Chondrocyte (in vitro differentiated cells): ENCODE measurements around the gene RNF166. TPM values are rescaled to one million over a fixed set of nuclear protein-coding genes. Genes with fewer than 3 reads are reported as not detected.

Experiments used
- DNase-seq: peaks from one replicate; pipeline ENCODE4 v3.0.0; 2021; ENCODE audit warnings: mixed read lengths, low spot score
- H3K27ac Mint-ChIP-seq: one replicate; pipeline ENCODE4 v1.8.0; 2021; ENCODE audit warnings: mild to moderate bottlenecking, moderate library complexity, mixed read lengths; ENCODE audit not compliant: unreplicated experiment
- H3K27me3 Mint-ChIP-seq: 2 replicates; pipeline ENCODE4 v1.8.0; 2021; ENCODE audit warnings: low read depth, mixed read lengths
- H3K36me3 Mint-ChIP-seq: 2 replicates; pipeline ENCODE4 v1.8.0; 2021; ENCODE audit warnings: low read depth, mixed read lengths
- H3K4me1 Mint-ChIP-seq: 2 replicates; pipeline ENCODE4 v1.8.0; 2021; ENCODE audit warnings: low read depth, mild to moderate bottlenecking, mixed read lengths
- H3K4me3 Mint-ChIP-seq: one replicate; pipeline ENCODE4 v1.8.0; 2021; ENCODE audit warnings: mild to moderate bottlenecking, moderate library complexity, mixed read lengths; ENCODE audit not compliant: unreplicated experiment
- H3K9me3 Mint-ChIP-seq: 2 replicates; pipeline ENCODE4 v1.8.0; 2021; ENCODE audit warnings: low read depth, mixed read lengths
- CTCF ChIP-seq: fragments of 200-600 bp; sonication (generic); IDR thresholded peaks from 2 replicates; pipeline ENCODE4 v1.5.0; 2021; ENCODE audit warnings: antibody characterized with exemption, mild to moderate bottlenecking, moderate library complexity
- total RNA-seq: library from RNA; stranded (reverse); gene quantifications from 3 replicates; pipeline ENCODE4 v1.2.1, GENCODE V29; 2021

The RNF166 gene
- total RNA-seq, 1 donor from 2014 or later, result 12.8 TPM

- H3K27ac Mint-ChIP-seq, result no peak overlapping the region
- H3K36me3 Mint-ChIP-seq, result peaks cover 1% of the 10 kb centered on the region
- DNase-seq, result no peak
- no peak for TF ChIP-seq CTCF
- H3K9me3 Mint-ChIP-seq, result no peaks in the 10 kb centered on the region
- peaks cover 2% of the 10 kb centered on the region for H3K4me1 Mint-ChIP-seq
- H3K27me3 Mint-ChIP-seq, result peaks cover 21% of the 10 kb centered on the region
- H3K4me3 Mint-ChIP-seq, result no peak overlapping the region
Observed at GRCh38 chr16:88681709-88682451, 24.3 kb downstream of the RNF166 start.

- peaks cover 1% of the 10 kb centered on the region for H3K36me3 Mint-ChIP-seq
- no peak overlapping the region for H3K4me3 Mint-ChIP-seq
- H3K27me3 Mint-ChIP-seq, result peaks cover 21% of the 10 kb centered on the region
- TF ChIP-seq CTCF, result peak; percentile 43
- peaks cover 2% of the 10 kb centered on the region for H3K4me1 Mint-ChIP-seq
- no peak for DNase-seq
- H3K9me3 Mint-ChIP-seq, result no peaks in the 10 kb centered on the region
- H3K27ac Mint-ChIP-seq, result no peak overlapping the region
Observed at GRCh38 chr16:88681084-88681680, 25.0 kb downstream of the RNF166 start.

- H3K9me3 Mint-ChIP-seq, result no peaks in the 10 kb centered on the region
- TF ChIP-seq CTCF, result no peak
- no peak for DNase-seq
Observed at GRCh38 chr16:88680554-88681083, 25.6 kb downstream of the RNF166 start.

GRCh38 chr16:88678224-88678979 lies 27.8 kb downstream of the RNF166 start:
- Mint-ChIP-seq H3K27me3 (peaks cover 6% of the 10 kb centered on the region), H3K27ac (no peak overlapping the region), H3K9me3 (no peaks in the 10 kb centered on the region), H3K36me3 (peaks cover 2% of the 10 kb centered on the region), H3K4me1 (no peaks in the 10 kb centered on the region), H3K4me3 (no peak overlapping the region)
- no peak for TF ChIP-seq CTCF
- no peak for DNase-seq

More at GRCh38 chr16:88680554-88681083, 25.6 kb downstream of the RNF166 start:
- Mint-ChIP-seq H3K36me3 (peaks cover 1% of the 10 kb centered on the region), H3K4me1 (peaks cover 2% of the 10 kb centered on the region), H3K27me3 (peaks cover 21% of the 10 kb centered on the region), H3K27ac (no peak overlapping the region), H3K4me3 (no peak overlapping the region)

- peaks cover 2% of the 10 kb centered on the region for H3K36me3 Mint-ChIP-seq
- no peak overlapping the region for H3K27ac Mint-ChIP-seq
- no peak for DNase-seq
- H3K27me3 Mint-ChIP-seq, result peaks cover 4% of the 10 kb centered on the region
- H3K4me1 Mint-ChIP-seq, result no peaks in the 10 kb centered on the region
- H3K4me3 Mint-ChIP-seq, result no peak overlapping the region
- TF ChIP-seq CTCF, result no peak
- no peaks in the 10 kb centered on the region for H3K9me3 Mint-ChIP-seq
Observed at GRCh38 chr16:88677721-88678120, 28.5 kb downstream of the RNF166 start.
